ENCODE data around the gene KRT71. TPM values are rescaled to one million over a fixed set of nuclear protein-coding genes. Genes with fewer than 3 reads are reported as not detected.

The KRT71 gene
- total RNA-seq, 1 experiment from 2014 or later = not detected

GRCh38 chr12:52517005-52517835 is 35.7 kb downstream of the KRT71 start:
- DNase-seq = no peak
- CTCF ChIA-PET = interaction anchor here (0.5 kb wide), 1 partner anchor 393 kb away, joined by 3 read pairs; no protein-coding TSS in a partner anchor
- no TSS peak for BruUV-seq (replicated peaks)
- H3K36me3 Mint-ChIP-seq (ENCODE audit: insufficient read depth, unreplicated experiment) = no peaks in the 10 kb centered on the region
- no peaks in the 10 kb centered on the region for H3K9me3 Mint-ChIP-seq (ENCODE audit: low read depth, unreplicated experiment)
- H3K4me3 Mint-ChIP-seq (ENCODE audit: low read depth, unreplicated experiment) = no peak overlapping the region
- H3K27me3 Mint-ChIP-seq (ENCODE audit: unreplicated experiment) = peaks cover 45% of the 10 kb centered on the region
- no peak overlapping the region for H3K27ac Mint-ChIP-seq (ENCODE audit: unreplicated experiment)
- TF ChIP-seq CTCF (IDR thresholded peaks at IDR 0.05; ENCODE audit: unreplicated experiment) = no peak
- intact Hi-C loops (cut with micrococcal nuclease; ENCODE audit: unreplicated experiment) = no loop called here
- peaks cover 5% of the 10 kb centered on the region for H3K4me1 Mint-ChIP-seq (ENCODE audit: low read depth, unreplicated experiment)

GRCh38 chr12:52515927-52516831 is 36.8 kb downstream of the KRT71 start:
- Mint-ChIP-seq H3K4me1 (ENCODE audit: low read depth, unreplicated experiment) (no peaks in the 10 kb centered on the region), H3K9me3 (ENCODE audit: low read depth, unreplicated experiment) (no peaks in the 10 kb centered on the region)

DNA sequence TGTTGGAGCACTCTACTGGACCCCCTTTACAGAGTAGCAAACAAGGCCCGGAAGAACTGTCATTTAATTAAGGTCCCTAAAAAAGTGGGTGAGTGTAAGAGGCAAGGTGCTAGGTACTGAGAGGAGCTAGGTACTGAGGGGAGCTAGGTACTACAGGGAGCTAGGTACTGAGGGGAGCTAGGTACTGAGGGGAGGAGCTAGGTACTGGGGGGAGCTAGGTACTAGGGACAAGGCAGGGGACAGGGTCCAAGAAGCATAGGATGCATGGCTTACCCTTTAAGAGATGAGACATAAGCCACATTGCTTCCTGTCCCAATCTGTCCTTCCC is 37.7 kb downstream of the KRT71 start:
- Mint-ChIP-seq H3K36me3 (ENCODE audit: insufficient read depth, unreplicated experiment) (no peaks in the 10 kb centered on the region), H3K9me3 (ENCODE audit: low read depth, unreplicated experiment) (no peaks in the 10 kb centered on the region), H3K27me3 (ENCODE audit: unreplicated experiment) (peaks cover 45% of the 10 kb centered on the region), H3K27ac (ENCODE audit: unreplicated experiment) (no peak overlapping the region), H3K4me3 (ENCODE audit: low read depth, unreplicated experiment) (no peak overlapping the region), H3K4me1 (ENCODE audit: low read depth, unreplicated experiment) (no peaks in the 10 kb centered on the region)
- TF ChIP-seq CTCF (IDR thresholded peaks at IDR 0.05; ENCODE audit: unreplicated experiment) = no peak
- no peak for DNase-seq
- intact Hi-C loops (cut with micrococcal nuclease; ENCODE audit: unreplicated experiment) = no loop called here
- CTCF ChIA-PET = no interaction called here
- BruUV-seq (replicated peaks) = no TSS peak

More at GRCh38 chr12:52515927-52516831, 36.8 kb downstream of the KRT71 start:
- no peak for TF ChIP-seq CTCF (IDR thresholded peaks at IDR 0.05; ENCODE audit: unreplicated experiment)
- Mint-ChIP-seq H3K27ac (ENCODE audit: unreplicated experiment) (no peak overlapping the region), H3K27me3 (ENCODE audit: unreplicated experiment) (peaks cover 45% of the 10 kb centered on the region), H3K4me3 (ENCODE audit: low read depth, unreplicated experiment) (no peak overlapping the region), H3K36me3 (ENCODE audit: insufficient read depth, unreplicated experiment) (no peaks in the 10 kb centered on the region)
- intact Hi-C loops (cut with micrococcal nuclease; ENCODE audit: unreplicated experiment) = no loop called here
- no peak for DNase-seq
- CTCF ChIA-PET = interaction anchor here (0.5 kb wide), 1 partner anchor 392 kb away, joined by 3 read pairs; no protein-coding TSS in a partner anchor
- BruUV-seq (replicated peaks) = no TSS peak

GRCh38 chr12:52514471-52515318 is 38.2 kb downstream of the KRT71 start:
- Mint-ChIP-seq H3K4me3 (ENCODE audit: low read depth, unreplicated experiment) (no peak overlapping the region), H3K27me3 (ENCODE audit: unreplicated experiment) (peaks cover 40% of the 10 kb centered on the region), H3K4me1 (ENCODE audit: low read depth, unreplicated experiment) (no peaks in the 10 kb centered on the region), H3K27ac (ENCODE audit: unreplicated experiment) (no peak overlapping the region), H3K9me3 (ENCODE audit: low read depth, unreplicated experiment) (no peaks in the 10 kb centered on the region), H3K36me3 (ENCODE audit: insufficient read depth, unreplicated experiment) (no peaks in the 10 kb centered on the region)
- TF ChIP-seq CTCF (IDR thresholded peaks at IDR 0.05; ENCODE audit: unreplicated experiment) = no peak
- intact Hi-C loops (cut with micrococcal nuclease; ENCODE audit: unreplicated experiment) = no loop called here
- DNase-seq = no peak
- BruUV-seq (replicated peaks) = no TSS peak
- CTCF ChIA-PET = no interaction called here
